ENCODE measurements around the gene PPCDC. TPM values are rescaled to one million over a fixed set of nuclear protein-coding genes. Genes with fewer than 3 reads are reported as not detected.

PPCDC gene
- total and polyA plus RNA-seq, 4 donors: 7.4 to 9.3 (median 8.4) TPM

DNA sequence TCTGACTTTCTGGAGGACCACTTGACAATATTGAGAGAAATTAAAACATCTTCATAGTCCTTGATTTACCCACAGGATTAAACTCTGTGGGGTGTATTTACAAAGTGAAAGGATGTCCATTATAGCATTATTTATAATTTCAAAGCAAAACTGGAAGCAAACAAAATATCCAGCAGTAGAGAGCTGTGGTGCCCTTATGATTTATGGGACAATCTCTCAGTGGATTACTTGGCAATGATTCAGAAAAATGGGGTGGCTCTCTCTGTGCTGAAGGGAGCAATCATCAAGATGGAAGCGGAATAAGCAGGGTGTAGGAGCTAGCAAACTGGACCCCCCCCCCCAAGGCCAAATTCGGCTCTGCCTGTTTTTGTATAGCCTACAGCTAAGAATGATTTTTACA lies 9.0 kb downstream of the PPCDC start:
- no peak for DNase-seq (ENCODE audit: low spot score)
- H3K9me3 ChIP-seq (ENCODE audit: control insufficient read depth in 4 of 4, low read length in 3 of 4): no peaks in the 10 kb centered on the region
- WGBS: 93% methylated on average over 2 of the region's 2 CpGs
- TF ChIP-seq CTCF (IDR thresholded peaks at IDR 0.05; ENCODE audit: low read depth, low read length, missing input control): no peak
- H3K36me3 ChIP-seq (ENCODE audit: control insufficient read depth in 4 of 4, insufficient read depth in 3 of 4, low read depth in 1 of 4, low read length in 3 of 4): no peaks in the 10 kb centered on the region
- peaks cover 7 to 14% (median 11%) of the 10 kb centered on the region in 4 donors for H3K4me1 ChIP-seq (ENCODE audit: control insufficient read depth in 4 of 4, insufficient read depth in 4 of 4, low read length in 3 of 4)
- H3K9ac ChIP-seq (ENCODE audit: low read depth in 1 of 2, low read length in 2 of 2): no peak overlapping the region
- no peak overlapping the region for H3K4me3 ChIP-seq (ENCODE audit: low read depth in 1 of 3, low read length in 3 of 3)
- no peaks in the 10 kb centered on the region for H3K27me3 ChIP-seq (ENCODE audit: control insufficient read depth in 4 of 4, insufficient read depth in 4 of 4, low read length in 3 of 4)
- H3K27ac ChIP-seq (ENCODE audit: low read depth in 1 of 2, low read length in 2 of 2): no peak overlapping the region

DNA sequence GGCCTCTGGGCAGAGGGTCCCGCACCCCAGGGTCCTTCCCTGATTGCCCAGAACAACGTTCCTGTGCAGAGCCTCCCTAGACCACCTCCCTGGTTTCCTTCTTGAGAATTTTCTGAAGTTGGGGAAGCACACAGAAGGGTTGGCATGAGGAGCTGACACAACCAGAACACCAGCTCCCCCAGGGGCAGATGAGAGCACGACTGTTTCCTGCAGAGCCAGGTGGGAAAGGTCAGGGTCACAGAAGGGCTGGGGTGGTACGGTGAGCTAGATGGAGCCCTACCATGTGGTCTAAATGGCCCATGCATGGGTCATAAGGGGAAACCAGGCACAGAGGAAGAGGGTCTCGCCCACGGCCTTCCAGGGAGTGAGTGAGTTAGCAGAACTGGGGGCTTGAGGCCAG lies 10.4 kb downstream of the PPCDC start:
- 87% methylated on average over 6 of the region's 6 CpGs for WGBS
- H3K9me3 ChIP-seq (ENCODE audit: control insufficient read depth in 4 of 4, low read length in 3 of 4): no peaks in the 10 kb centered on the region
- no peak for DNase-seq (ENCODE audit: low spot score)
- no peak overlapping the region for H3K27ac ChIP-seq (ENCODE audit: low read depth in 1 of 2, low read length in 2 of 2)
- H3K4me1 ChIP-seq (ENCODE audit: control insufficient read depth in 4 of 4, insufficient read depth in 4 of 4, low read length in 3 of 4): peaks cover 7 to 13% (median 10%) of the 10 kb centered on the region in 4 donors
- TF ChIP-seq SP1 (IDR thresholded peaks at IDR 0.05) (no peak), EGR1 (IDR thresholded peaks at IDR 0.05; ENCODE audit: low read depth in 2 of 2) (no peak), CTCF (IDR thresholded peaks at IDR 0.05; ENCODE audit: low read depth, low read length, missing input control) (no peak), RAD21 (IDR thresholded peaks at IDR 0.05) (no peak), HNF4G (IDR thresholded peaks at IDR 0.05) (no peak), HNF4A (conservative IDR thresholded peaks at IDR 0.05) (no peak), RXRA (IDR thresholded peaks at IDR 0.05) (no peak), NR2F2 (IDR thresholded peaks at IDR 0.05) (no peak), YY1 (IDR thresholded peaks at IDR 0.05) (no peak), ZBTB33 (IDR thresholded peaks at IDR 0.05) (no peak), MAX (IDR thresholded peaks at IDR 0.05) (no peak), JUND (IDR thresholded peaks at IDR 0.05) (no peak), TAF1 (conservative IDR thresholded peaks at IDR 0.05) (no peak), ATF3 (IDR thresholded peaks at IDR 0.05) (no peak), FOXA1 (IDR thresholded peaks at IDR 0.05) (no peak), GABPA (IDR thresholded peaks at IDR 0.05 in 1 of 2, conservative IDR thresholded peaks at IDR 0.05 in 1 of 2) (no peak), FOXA2 (IDR thresholded peaks at IDR 0.05) (no peak)
- TF ChIP-seq, protein P1, sequence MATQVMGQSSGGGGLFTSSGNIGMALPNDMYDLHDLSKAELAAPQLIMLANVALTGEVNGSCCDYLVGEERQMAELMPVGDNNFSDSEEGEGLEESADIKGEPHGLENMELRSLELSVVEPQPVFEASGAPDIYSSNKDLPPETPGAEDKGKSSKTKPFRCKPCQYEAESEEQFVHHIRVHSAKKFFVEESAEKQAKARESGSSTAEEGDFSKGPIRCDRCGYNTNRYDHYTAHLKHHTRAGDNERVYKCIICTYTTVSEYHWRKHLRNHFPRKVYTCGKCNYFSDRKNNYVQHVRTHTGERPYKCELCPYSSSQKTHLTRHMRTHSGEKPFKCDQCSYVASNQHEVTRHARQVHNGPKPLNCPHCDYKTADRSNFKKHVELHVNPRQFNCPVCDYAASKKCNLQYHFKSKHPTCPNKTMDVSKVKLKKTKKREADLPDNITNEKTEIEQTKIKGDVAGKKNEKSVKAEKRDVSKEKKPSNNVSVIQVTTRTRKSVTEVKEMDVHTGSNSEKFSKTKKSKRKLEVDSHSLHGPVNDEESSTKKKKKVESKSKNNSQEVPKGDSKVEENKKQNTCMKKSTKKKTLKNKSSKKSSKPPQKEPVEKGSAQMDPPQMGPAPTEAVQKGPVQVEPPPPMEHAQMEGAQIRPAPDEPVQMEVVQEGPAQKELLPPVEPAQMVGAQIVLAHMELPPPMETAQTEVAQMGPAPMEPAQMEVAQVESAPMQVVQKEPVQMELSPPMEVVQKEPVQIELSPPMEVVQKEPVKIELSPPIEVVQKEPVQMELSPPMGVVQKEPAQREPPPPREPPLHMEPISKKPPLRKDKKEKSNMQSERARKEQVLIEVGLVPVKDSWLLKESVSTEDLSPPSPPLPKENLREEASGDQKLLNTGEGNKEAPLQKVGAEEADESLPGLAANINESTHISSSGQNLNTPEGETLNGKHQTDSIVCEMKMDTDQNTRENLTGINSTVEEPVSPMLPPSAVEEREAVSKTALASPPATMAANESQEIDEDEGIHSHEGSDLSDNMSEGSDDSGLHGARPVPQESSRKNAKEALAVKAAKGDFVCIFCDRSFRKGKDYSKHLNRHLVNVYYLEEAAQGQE (IDR thresholded peaks at IDR 0.05): no peak
- H3K27me3 ChIP-seq (ENCODE audit: control insufficient read depth in 4 of 4, insufficient read depth in 4 of 4, low read length in 3 of 4): no peaks in the 10 kb centered on the region
- no peak overlapping the region for H3K9ac ChIP-seq (ENCODE audit: low read depth in 1 of 2, low read length in 2 of 2)
- H3K4me3 ChIP-seq (ENCODE audit: low read depth in 1 of 3, low read length in 3 of 3): no peak overlapping the region
- no peaks in the 10 kb centered on the region for H3K36me3 ChIP-seq (ENCODE audit: control insufficient read depth in 4 of 4, insufficient read depth in 3 of 4, low read depth in 1 of 4, low read length in 3 of 4)
